ENCODE results near the gene TMEM63A.
A peak's percentile ranks its signal among the peaks of the same experiment; 100 is the strongest.

The TMEM63A gene

GRCh38 chr1:225863167-225863566 is 19.0 kb downstream of the TMEM63A start:
- DNase-seq = no peak

- DNase-seq = no peak
These were observed 19.6 kb downstream of the TMEM63A start for GRCh38 chr1:225862581-225862950.

- DNase-seq = no peak
These were observed 20.2 kb downstream of the TMEM63A start for GRCh38 chr1:225861834-225862580.

DNA sequence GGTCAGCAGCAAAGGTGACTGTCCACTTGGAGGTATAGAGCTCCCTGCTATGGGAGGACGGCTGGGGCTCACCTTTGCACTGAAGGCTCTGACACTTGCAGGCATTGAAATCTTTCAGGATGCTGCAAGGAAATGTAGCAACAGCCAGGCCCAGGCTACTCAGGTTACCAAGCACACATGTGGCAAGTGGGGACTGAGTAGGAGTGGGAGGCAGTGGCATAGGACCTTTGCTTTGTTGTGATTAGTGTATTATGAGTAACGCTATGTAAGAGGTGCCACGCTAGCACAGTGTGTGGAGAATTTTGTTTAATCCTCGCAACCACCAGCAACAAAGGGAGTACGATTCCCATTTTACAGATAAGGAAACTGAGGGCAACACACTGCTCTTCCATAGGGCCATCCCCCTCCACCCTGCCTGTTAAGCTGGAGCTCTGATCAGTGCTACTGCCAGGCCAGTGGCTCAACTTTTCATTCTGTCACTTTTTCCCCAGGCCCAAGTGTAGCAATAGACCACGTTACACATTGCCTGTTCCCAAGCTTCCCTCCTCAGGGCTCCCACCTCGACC is 21.2 kb downstream of the TMEM63A start:
- no peak for DNase-seq

GRCh38 chr1:225860107-225860506 is 22.1 kb downstream of the TMEM63A start:
- no peak for DNase-seq

DNA sequence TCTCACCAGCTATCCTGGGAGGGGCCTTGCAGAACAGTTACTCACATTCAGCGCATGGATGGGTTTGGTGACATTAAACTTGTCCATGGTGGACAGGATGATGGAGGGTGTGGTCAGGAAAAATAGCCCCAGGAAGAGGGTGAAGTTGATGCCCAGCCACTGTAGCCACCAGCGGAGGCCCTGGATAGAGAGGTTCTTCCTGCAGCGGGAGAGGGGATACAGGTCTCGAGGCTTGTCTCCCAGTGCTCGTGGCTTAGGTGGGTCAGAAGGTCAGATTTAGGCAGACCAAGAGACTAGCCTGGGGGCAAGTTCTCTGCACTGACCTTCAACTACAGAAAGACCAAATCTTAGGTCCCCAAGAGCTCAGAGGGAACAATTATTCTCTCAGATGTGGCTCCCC is 23.0 kb downstream of the TMEM63A start:
- no peak for DNase-seq

DNA sequence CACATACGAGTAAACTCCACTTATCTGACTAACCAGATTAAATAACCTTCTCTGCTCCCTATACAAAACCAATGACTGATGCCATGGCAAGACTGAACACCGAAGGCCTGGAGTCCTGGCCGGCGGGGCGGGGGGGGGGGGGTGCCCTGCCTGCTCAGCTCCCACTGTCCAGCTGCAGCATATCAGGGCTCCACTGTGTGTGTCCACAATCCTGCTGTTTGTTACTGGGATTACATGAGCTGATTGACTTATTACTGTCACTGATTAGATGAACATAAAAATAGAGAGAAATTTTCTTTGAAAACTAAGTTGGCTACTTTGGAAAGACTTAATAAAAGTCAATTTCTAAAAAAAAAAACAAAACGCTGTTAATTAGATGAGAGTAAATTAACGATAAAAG is 24.9 kb downstream of the TMEM63A start:
- DNase-seq = no peak

- no peak for DNase-seq
These were observed 26.5 kb downstream of the TMEM63A start for GRCh38 chr1:225855503-225856300.

DNA sequence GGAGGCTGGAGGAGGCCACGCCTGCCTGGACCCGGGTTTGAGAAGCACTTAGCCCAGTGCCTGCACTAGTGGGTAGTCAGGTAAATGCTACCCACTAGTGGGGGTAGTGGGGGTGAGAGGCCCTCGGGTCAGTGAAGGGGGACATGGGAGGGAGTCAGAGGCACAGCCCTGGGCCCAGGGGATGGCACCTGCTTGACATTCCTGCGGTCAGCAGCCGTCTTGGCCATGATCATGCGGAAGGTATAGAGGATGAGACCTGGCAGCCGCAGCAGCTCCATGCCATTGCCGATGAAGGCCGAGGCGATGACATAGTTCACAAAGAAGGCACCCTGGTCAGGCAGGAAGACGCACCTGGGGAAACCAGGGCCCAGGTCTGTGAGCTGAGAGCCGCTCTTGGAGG is 28.7 kb downstream of the TMEM63A start:
- DNase-seq = no peak

- no peak for DNase-seq
These were observed 29.6 kb downstream of the TMEM63A start for GRCh38 chr1:225852413-225853124.

- no peak for DNase-seq
These were observed 30.4 kb downstream of the TMEM63A start for GRCh38 chr1:225851805-225852204.

DNA sequence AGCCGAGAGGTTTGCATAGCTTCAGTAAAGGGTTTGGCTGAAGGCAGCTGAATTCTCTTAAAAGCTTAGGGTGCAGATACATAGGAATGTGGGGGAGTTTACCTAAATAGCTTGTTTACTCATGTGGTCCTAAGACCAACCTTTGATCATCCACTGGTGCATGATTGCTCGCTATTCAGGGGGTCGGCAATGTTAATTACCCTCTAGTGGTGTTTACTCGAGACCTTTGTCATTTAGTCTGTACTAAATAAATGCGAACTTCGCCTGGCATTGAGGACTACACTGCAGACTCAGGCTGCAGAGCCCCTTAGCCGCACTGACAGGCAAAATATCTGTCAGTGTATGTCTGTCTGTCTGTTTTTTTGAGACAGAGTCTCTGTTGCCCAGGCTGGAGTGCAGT is 31.8 kb downstream of the TMEM63A start:
- no peak for DNase-seq

DNA sequence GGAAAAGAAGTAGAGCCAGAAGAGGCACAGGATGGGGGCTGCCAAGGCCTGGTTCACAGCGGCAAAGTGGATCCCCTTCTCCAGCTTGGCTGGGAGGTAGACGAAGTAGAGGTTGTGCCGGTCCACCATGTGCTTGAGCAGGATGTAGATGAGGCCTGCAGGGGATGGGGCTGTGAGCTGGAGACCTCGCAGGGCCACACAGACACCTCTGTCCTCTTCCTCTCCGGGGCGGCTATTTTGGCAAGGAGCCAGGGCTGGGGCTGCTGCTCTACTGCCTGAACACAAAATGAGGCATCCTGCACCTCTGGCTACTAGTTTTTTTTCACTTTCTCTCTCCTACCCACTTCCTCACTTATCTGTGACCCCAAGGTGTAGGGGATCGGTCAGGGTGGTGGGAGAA is 32.3 kb downstream of the TMEM63A start:
- DNase-seq = no peak

GRCh38 chr1:225848030-225848955 is 33.9 kb downstream of the TMEM63A start:
- no peak for DNase-seq

GRCh38 chr1:225847610-225848009 is 34.6 kb downstream of the TMEM63A start:
- DNase-seq = peak; percentile 81

- no peak for DNase-seq
These were observed 35.6 kb downstream of the TMEM63A start for GRCh38 chr1:225846331-225847310.

GRCh38 chr1:225845571-225846259 is 36.5 kb downstream of the TMEM63A start:
- DNase-seq = no peak

- DNase-seq = no peak
These were observed 37.1 kb downstream of the TMEM63A start for GRCh38 chr1:225845097-225845496.

DNA sequence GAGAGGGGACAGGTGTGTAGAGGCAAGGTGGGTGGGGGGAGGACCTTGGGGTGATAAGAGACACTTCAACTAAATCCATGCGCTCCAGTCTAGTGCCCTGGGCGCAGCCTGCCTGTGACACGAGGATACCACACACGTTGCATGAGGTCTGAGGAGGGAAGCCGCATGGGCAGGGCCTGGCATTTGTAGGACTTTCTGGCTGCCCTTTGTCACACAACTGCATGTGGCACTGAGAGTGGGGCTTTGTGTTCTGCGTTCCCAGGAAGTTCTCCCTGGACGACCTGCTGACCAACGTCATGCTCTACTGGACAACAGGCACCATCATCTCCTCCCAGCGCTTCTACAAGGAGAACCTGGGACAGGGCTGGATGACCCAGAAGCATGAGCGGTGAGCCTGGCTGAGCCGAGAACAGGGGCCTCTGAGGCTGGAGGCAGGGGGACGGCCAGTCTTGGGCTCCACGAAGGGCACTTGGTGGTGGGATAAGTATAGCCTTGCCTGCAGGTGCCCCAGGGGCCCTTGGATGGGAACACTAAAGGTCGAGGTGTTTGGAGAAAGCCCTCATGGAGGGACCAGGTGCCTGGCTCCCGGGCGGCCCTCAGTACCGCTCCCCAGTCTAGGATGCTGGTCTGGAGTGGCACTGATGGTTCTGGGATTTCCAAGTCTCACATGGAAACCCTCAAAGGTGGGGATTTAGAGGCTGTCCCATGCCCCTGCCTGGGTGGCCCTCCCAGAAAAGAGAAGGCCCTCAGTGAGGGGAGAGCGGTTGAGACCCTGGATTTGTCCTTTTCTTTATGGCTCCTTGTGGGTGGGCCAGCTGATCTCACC is 37.7 kb downstream of the TMEM63A start:
- no peak for DNase-seq

DNA sequence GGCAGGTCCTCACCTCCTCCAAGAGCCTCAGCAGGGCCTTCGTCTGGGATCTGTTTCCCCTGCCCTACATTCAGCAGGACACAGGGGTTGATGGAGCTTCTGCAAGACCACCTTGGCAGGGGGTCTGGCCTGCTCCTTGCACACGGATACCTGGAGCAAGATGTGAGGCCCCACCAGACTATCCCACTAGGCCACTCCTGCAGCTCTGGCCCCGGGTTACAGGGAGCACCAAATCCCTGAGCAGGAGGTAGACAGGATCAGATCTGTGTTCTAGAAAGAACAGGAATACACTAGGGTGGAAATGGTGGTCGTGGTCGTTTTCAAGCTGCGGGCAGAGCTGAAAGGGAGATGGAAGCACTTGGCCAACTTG is 38.8 kb downstream of the TMEM63A start:
- no peak for DNase-seq

All from NCI-H774 (cell line).